H9 (cell line): Measurements from ENCODE around the gene PLRG1. TPM values are rescaled to one million over a fixed set of nuclear protein-coding genes. Genes with fewer than 3 reads are reported as not detected.

ENCODE experiments used
- DNase-seq: peaks from one replicate; pipeline ENCODE4 v3.0.0-alpha.2; 2017
- H2AFZ ChIP-seq: one replicate; pipeline ENCODE4 v1.6.1; 2013; ENCODE audit warnings: mild to moderate bottlenecking, low read length, control low read depth, moderate library complexity
- H2AK5ac ChIP-seq: 2 replicates; pipeline ENCODE4 v1.6.1; 2013; ENCODE audit warnings: low read length, control low read depth, mixed read lengths; ENCODE audit not compliant: insufficient read length
- H2BK120ac ChIP-seq: one replicate; pipeline ENCODE4 v1.6.1; 2013; ENCODE audit warnings: low read depth, mild to moderate bottlenecking, low read length, control low read depth, inconsistent platforms; ENCODE audit not compliant: poor library complexity, severe bottlenecking
- H2BK12ac ChIP-seq: 2 replicates; pipeline ENCODE4 v1.6.1; 2013; ENCODE audit warnings: low read length, control low read depth, mixed read lengths, low read depth; ENCODE audit not compliant: insufficient read length
- H2BK15ac ChIP-seq: 2 replicates; pipeline ENCODE4 v1.6.1; 2013; ENCODE audit warnings: low read depth, low read length, control low read depth
- H2BK20ac ChIP-seq: one replicate; pipeline ENCODE4 v1.6.1; 2013; ENCODE audit warnings: low read depth, mild to moderate bottlenecking, low read length, control low read depth, inconsistent platforms; ENCODE audit not compliant: poor library complexity, severe bottlenecking
- H2BK5ac ChIP-seq: 2 replicates; pipeline ENCODE4 v1.6.1; 2013; ENCODE audit warnings: low read length, control low read depth, mixed read lengths; ENCODE audit not compliant: insufficient read length
- H3K14ac ChIP-seq: 2 replicates; pipeline ENCODE4 v1.6.1; 2013; ENCODE audit warnings: low read length, control low read depth; ENCODE audit not compliant: insufficient read depth
- H3K18ac ChIP-seq: 2 replicates; pipeline ENCODE4 v1.6.1; 2013; ENCODE audit warnings: low read depth, mild to moderate bottlenecking, mixed read lengths, low read length, control low read depth; ENCODE audit not compliant: insufficient read length
- H3K23ac ChIP-seq: 2 replicates; pipeline ENCODE4 v1.6.1; 2013; ENCODE audit warnings: low read length, control low read depth, mixed read lengths, low read depth; ENCODE audit not compliant: insufficient read length
- H3K23me2 ChIP-seq: 2 replicates; pipeline ENCODE4 v1.6.1; 2013; ENCODE audit warnings: low read depth, mild to moderate bottlenecking, mixed read lengths, low read length, control low read depth; ENCODE audit not compliant: insufficient read length, poor library complexity, severe bottlenecking
- H3K27ac ChIP-seq: 2 replicates; pipeline ENCODE4 v1.5.1; 2013; ENCODE audit warnings: low read length, control low read depth, mixed read lengths, low read depth; ENCODE audit not compliant: insufficient read length
- H3K27me3 ChIP-seq: 2 replicates; pipeline ENCODE4 v1.6.1; 2013; ENCODE audit warnings: low read length, control low read depth, inconsistent platforms; ENCODE audit not compliant: insufficient read depth
- H3K4ac ChIP-seq: 2 replicates; pipeline ENCODE4 v1.6.1; 2013; ENCODE audit warnings: low read depth, mild to moderate bottlenecking, control low read depth, inconsistent platforms, low read length, moderate library complexity
- H3K4me1 ChIP-seq: 2 replicates; pipeline ENCODE4 v1.6.1; 2013; ENCODE audit warnings: low read length, control low read depth, inconsistent platforms; ENCODE audit not compliant: insufficient read depth
- H3K4me2 ChIP-seq: 2 replicates; pipeline ENCODE4 v1.6.1; 2013; ENCODE audit warnings: low read length, control low read depth, mixed read lengths; ENCODE audit not compliant: insufficient read length, insufficient read depth
- H3K56ac ChIP-seq: 2 replicates; pipeline ENCODE4 v1.6.1; 2013; ENCODE audit warnings: low read depth, mild to moderate bottlenecking, mixed read lengths, low read length, control low read depth; ENCODE audit not compliant: insufficient read length
- H3K79me1 ChIP-seq: 2 replicates; pipeline ENCODE4 v1.6.1; 2013; ENCODE audit warnings: low read depth, mild to moderate bottlenecking, moderate library complexity, low read length, control low read depth, inconsistent platforms; ENCODE audit not compliant: insufficient read depth, poor library complexity, severe bottlenecking
- H3K79me2 ChIP-seq: 2 replicates; pipeline ENCODE4 v1.6.1; 2013; ENCODE audit warnings: low read length, control low read depth, inconsistent platforms; ENCODE audit not compliant: insufficient read depth
- H3K9ac ChIP-seq: 2 replicates; pipeline ENCODE4 v1.6.1; 2013; ENCODE audit warnings: low read length, control low read depth, mixed read lengths; ENCODE audit not compliant: insufficient read length; ENCODE audit errors: extremely low read depth
- H3K9me3 ChIP-seq: one replicate; pipeline ENCODE4 v1.6.1; 2013; ENCODE audit warnings: low read depth, low read length, inconsistent platforms; ENCODE audit not compliant: control insufficient read depth
- H3T11ph ChIP-seq: one replicate; pipeline ENCODE4 v1.6.1; 2013; ENCODE audit warnings: mild to moderate bottlenecking, low read length, control low read depth, inconsistent platforms
- H4K20me1 ChIP-seq: one replicate; pipeline ENCODE4 v1.6.1; 2013; ENCODE audit not compliant: control insufficient read depth, insufficient read length, insufficient read depth
- H4K5ac ChIP-seq: 2 replicates; pipeline ENCODE4 v1.6.1; 2013; ENCODE audit warnings: low read depth, mild to moderate bottlenecking, mixed read lengths, low read length, control low read depth; ENCODE audit not compliant: insufficient read length
- H4K8ac ChIP-seq: replicated peaks from 2 replicates; pipeline ENCODE4 v1.6.1; 2013; ENCODE audit warnings: low read length, control low read depth, mixed read lengths, low read depth; ENCODE audit not compliant: insufficient read length
- H4K91ac ChIP-seq: 2 replicates; pipeline ENCODE4 v1.6.1; 2013; ENCODE audit warnings: low read depth, mild to moderate bottlenecking, moderate library complexity, mixed read lengths, low read length, control low read depth; ENCODE audit not compliant: insufficient read length
- H3K27ac Mint-ChIP-seq, 3 experiments: 2 replicates in 2 of 3; 3 replicates in 1 of 3; pipeline ENCODE4 v1.8.0; 2020 to 2021; ENCODE audit warnings: mixed read lengths in 3 of 3, mild to moderate bottlenecking in 1 of 3, moderate library complexity in 1 of 3
- H3K27me3 Mint-ChIP-seq: 2 replicates; pipeline ENCODE4 v1.8.0; 2021; ENCODE audit warnings: low read depth, mild to moderate bottlenecking, moderate library complexity, mixed read lengths
- H3K36me3 Mint-ChIP-seq, 3 experiments: 2 replicates in 2 of 3; 3 replicates in 1 of 3; pipeline ENCODE4 v1.8.0; 2020 to 2021; ENCODE audit warnings: low read depth in 3 of 3, mixed read lengths in 3 of 3; ENCODE audit not compliant: insufficient read depth in 1 of 3
- H3K4me1 Mint-ChIP-seq, 2 experiments: 2 replicates each; pipeline ENCODE4 v1.8.0; 2020; ENCODE audit warnings: mixed read lengths in 2 of 2
- H3K4me3 Mint-ChIP-seq, 2 experiments: 2 replicates in 1 of 2; 3 replicates in 1 of 2; pipeline ENCODE4 v1.8.0; 2020 to 2021; ENCODE audit warnings: mild to moderate bottlenecking in 2 of 2, mixed read lengths in 2 of 2, moderate library complexity in 1 of 2
- H3K9me3 Mint-ChIP-seq, 2 experiments: 2 replicates in 1 of 2; 3 replicates in 1 of 2; pipeline ENCODE4 v1.8.0; 2020; ENCODE audit warnings: mild to moderate bottlenecking in 2 of 2, mixed read lengths in 2 of 2, moderate library complexity in 1 of 2
- WGBS: extraction: QIAGEN DNeasy Blood & Tissue Kit; methylation state at CpG from one replicate; pipeline ENCODE4 v1.1.7; 2013; ENCODE audit warnings: missing lambda C conversion rate, low lambda C conversion rate, mixed read lengths; ENCODE audit not compliant: insufficient read length; ENCODE audit errors: extremely low coverage; 5-methylcytosine and 5-hydroxymethylcytosine counted together
- total RNA-seq: library from RNA; stranded (reverse); gene quantifications from 2 replicates; pipeline ENCODE4 v1.2.1, GENCODE V29; 2021
- TF ChIP-seq, protein P1 (sequence below): fragments of 200-600 bp; sonication (generic); conservative IDR thresholded peaks from 3 replicates; pipeline ENCODE4 v1.8.0; 2021; ENCODE audit warnings: antibody characterized with exemption, mild to moderate bottlenecking

Gene PLRG1
- total RNA-seq, 1 experiment from 2014 or later: 113 TPM

DNA sequence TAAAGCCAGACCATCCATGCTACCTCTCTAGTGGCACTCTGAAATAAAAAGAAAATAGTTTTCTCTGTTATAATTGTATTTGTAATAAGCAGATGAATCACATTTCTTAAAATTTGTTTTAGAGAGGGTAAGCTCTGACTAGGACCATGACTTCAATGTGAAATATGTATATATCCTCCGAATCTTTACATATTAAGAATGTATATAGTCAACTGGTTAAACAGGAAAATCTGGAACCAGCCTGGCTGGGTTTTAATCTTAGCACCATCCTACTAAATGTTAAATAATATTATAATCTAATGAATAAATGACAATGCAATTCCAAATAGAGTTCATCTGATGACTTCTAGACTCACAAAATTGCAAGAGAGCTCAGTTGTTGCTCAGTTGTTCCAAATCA, 14.1 kb upstream of the PLRG1 start:
- Histone ChIP-seq H2BK12ac (no peak overlapping the region), H3K23ac (no peak overlapping the region), H3K9ac (no peak overlapping the region), H2BK120ac (no peak overlapping the region), H3K4me1 (no peaks in the 10 kb centered on the region), H3K4me2 (no peak overlapping the region), H3T11ph (no peak overlapping the region), H3K9me3 (no peaks in the 10 kb centered on the region), H3K27me3 (no peaks in the 10 kb centered on the region), H4K91ac (no peak overlapping the region), H3K27ac (no peak overlapping the region), H4K5ac (no peak overlapping the region), H2BK15ac (no peak overlapping the region), H2BK5ac (no peak overlapping the region), H2AK5ac (no peak overlapping the region), H2AFZ (no peak overlapping the region), H4K8ac (no peak overlapping the region), H3K14ac (no peak overlapping the region), H4K20me1 (no peaks in the 10 kb centered on the region), H3K23me2 (no peaks in the 10 kb centered on the region), H3K56ac (no peak overlapping the region), H3K79me1 (no peaks in the 10 kb centered on the region), H3K79me2 (no peaks in the 10 kb centered on the region), H3K4ac (no peak overlapping the region), H2BK20ac (no peak overlapping the region), H3K18ac (no peak overlapping the region)
- Mint-ChIP-seq H3K27ac (no peak overlapping the region), H3K9me3 (no peaks in the 10 kb centered on the region), H3K4me1 (peaks cover 0 to 4% of the 10 kb centered on the region in 2 experiments; a peak in 2 of 4 replicates), H3K27me3 (no peaks in the 10 kb centered on the region), H3K4me3 (no peak overlapping the region), H3K36me3 (no peaks in the 10 kb centered on the region)
- DNase-seq: no peak
- TF ChIP-seq, protein P1, sequence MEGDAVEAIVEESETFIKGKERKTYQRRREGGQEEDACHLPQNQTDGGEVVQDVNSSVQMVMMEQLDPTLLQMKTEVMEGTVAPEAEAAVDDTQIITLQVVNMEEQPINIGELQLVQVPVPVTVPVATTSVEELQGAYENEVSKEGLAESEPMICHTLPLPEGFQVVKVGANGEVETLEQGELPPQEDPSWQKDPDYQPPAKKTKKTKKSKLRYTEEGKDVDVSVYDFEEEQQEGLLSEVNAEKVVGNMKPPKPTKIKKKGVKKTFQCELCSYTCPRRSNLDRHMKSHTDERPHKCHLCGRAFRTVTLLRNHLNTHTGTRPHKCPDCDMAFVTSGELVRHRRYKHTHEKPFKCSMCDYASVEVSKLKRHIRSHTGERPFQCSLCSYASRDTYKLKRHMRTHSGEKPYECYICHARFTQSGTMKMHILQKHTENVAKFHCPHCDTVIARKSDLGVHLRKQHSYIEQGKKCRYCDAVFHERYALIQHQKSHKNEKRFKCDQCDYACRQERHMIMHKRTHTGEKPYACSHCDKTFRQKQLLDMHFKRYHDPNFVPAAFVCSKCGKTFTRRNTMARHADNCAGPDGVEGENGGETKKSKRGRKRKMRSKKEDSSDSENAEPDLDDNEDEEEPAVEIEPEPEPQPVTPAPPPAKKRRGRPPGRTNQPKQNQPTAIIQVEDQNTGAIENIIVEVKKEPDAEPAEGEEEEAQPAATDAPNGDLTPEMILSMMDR: no peak
- no CpG with 5 or more reads among the region's 1 CpG for WGBS
